GM12878 (cell line): Measurements from ENCODE around the gene KIAA1217. TPM values are rescaled to one million over a fixed set of nuclear protein-coding genes. Genes with fewer than 3 reads are reported as not detected.

ENCODE experiments used
- ASH2L ChIP-seq: fragments of 300-600, 200-600 bp; sonication (generic); IDR thresholded peaks from 2 replicates; pipeline ENCODE4 v1.6.1; 2017; ENCODE audit warnings: low read depth, mild to moderate bottlenecking, borderline replicate concordance
- BACH1 ChIP-seq: fragments of 450-650 bp; IDR thresholded peaks from 2 replicates; pipeline ENCODE4 v1.6.1; 2017; ENCODE audit warnings: mild to moderate bottlenecking, borderline replicate concordance
- BCL11A ChIP-seq: IDR thresholded peaks from 2 replicates; pipeline ENCODE4 v1.6.1; 2011; ENCODE audit warnings: low read depth, low read length
- CBFB ChIP-seq: IDR thresholded peaks from 2 replicates; pipeline ENCODE4 v1.6.1; 2016; ENCODE audit warnings: antibody characterized with exemption, low read depth
- CBX3 ChIP-seq: fragments of 200-600 bp; sonication (generic); IDR thresholded peaks from 2 replicates; pipeline ENCODE4 v1.6.1; 2016; ENCODE audit warnings: low read depth, borderline replicate concordance
- HCFC1 ChIP-seq: fragments of 150-350 bp; IDR thresholded peaks from 2 replicates; pipeline ENCODE4 v1.6.1; 2014; ENCODE audit warnings: low read length
- IKZF1 ChIP-seq: fragments of 450-650 bp; conservative IDR thresholded peaks from 2 replicates; pipeline ENCODE4 v1.6.1; 2017; ENCODE audit warnings: antibody characterized with exemption, mild to moderate bottlenecking
- IKZF2 ChIP-seq, 2 experiments: fragments of 450-650 bp; IDR thresholded peaks; 2 replicates each; pipeline ENCODE4 v1.6.1; 2017; ENCODE audit warnings: mild to moderate bottlenecking in 2 of 2, moderate library complexity in 2 of 2
- JUNB ChIP-seq: IDR thresholded peaks from 2 replicates; pipeline ENCODE4 v1.6.1; 2016; ENCODE audit warnings: antibody characterized with exemption, mild to moderate bottlenecking
- KAT2A ChIP-seq: conservative IDR thresholded peaks from 2 replicates; pipeline ENCODE4 v1.6.1; 2011; ENCODE audit warnings: low read depth, low read length; ENCODE audit not compliant: control insufficient read depth
- MEF2A ChIP-seq: IDR thresholded peaks from 2 replicates; pipeline ENCODE4 v1.6.1; 2011; ENCODE audit warnings: low read depth, mild to moderate bottlenecking, low read length, moderate library complexity; ENCODE audit not compliant: insufficient read depth
- MTA2 ChIP-seq: fragments of 450-650 bp; IDR thresholded peaks from 2 replicates; pipeline ENCODE4 v1.6.1; 2016; ENCODE audit warnings: low read depth, mild to moderate bottlenecking, moderate library complexity
- NR2F1 ChIP-seq: fragments of 450-650 bp; conservative IDR thresholded peaks from 2 replicates; pipeline ENCODE4 v1.6.1; 2017; ENCODE audit warnings: mild to moderate bottlenecking
- RUNX3 ChIP-seq: IDR thresholded peaks from 2 replicates; pipeline ENCODE4 v1.6.1; 2012; ENCODE audit warnings: low read length, inconsistent platforms
- SMAD5 ChIP-seq: IDR thresholded peaks from 2 replicates; pipeline ENCODE4 v1.6.1; 2016; ENCODE audit warnings: antibody characterized with exemption, low read depth
- SUZ12 ChIP-seq: fragments of 200-600 bp; sonication (generic); IDR thresholded peaks from one replicate; pipeline ENCODE4 v1.6.1; 2018; ENCODE audit warnings: antibody characterized with exemption, mild to moderate bottlenecking; ENCODE audit not compliant: unreplicated experiment
- TCF7 ChIP-seq: IDR thresholded peaks from 2 replicates; pipeline ENCODE4 v1.6.1; 2014; ENCODE audit warnings: antibody characterized with exemption, borderline replicate concordance
- polyA plus RNA-seq, 11 experiments: library from polyadenylated mRNA; depleted of rRNA in 4 of 11; unstranded in 6 of 11; stranded (reverse) in 5 of 11; fragments of >200 nt; fragmentation: Nextera tagmentation in 4 of 11; fragmentation: Illumina TruSeq in 1 of 11; extraction: Ambion mirVana in 4 of 11; extraction: Trizol in 1 of 11; gene quantifications; 1 replicate in 1 of 11; 2 replicates in 10 of 11; pipeline versions ENCODE4 v1.2.1 to v1.2.3, GENCODE V29; 2011 to 2016; ENCODE audit warnings: inconsistent platforms in 2 of 11, missing spikeins in 2 of 11, low read depth in 1 of 11
- total RNA-seq, 4 experiments: library from RNA; depleted of rRNA in 3 of 4; stranded (reverse); fragments of >200 nt in 3 of 4; fragmentation: Illumina TruSeq in 1 of 4; extraction: Trizol in 1 of 4; gene quantifications; 2 replicates each; pipeline versions ENCODE4 v1.2.1 to v1.2.3, GENCODE V29; 2013 to 2021
- TF ChIP-seq, protein P1 (sequence below): fragments of 450-650 bp; IDR thresholded peaks from 2 replicates; pipeline ENCODE4 v1.6.1; 2017; ENCODE audit warnings: mild to moderate bottlenecking, moderate library complexity
- TF ChIP-seq, protein P2 (sequence below): IDR thresholded peaks from 2 replicates; pipeline ENCODE4 v1.6.1; 2012; ENCODE audit warnings: low read depth, low read length, improper control_type of control experiment
- TF ChIP-seq, protein P3 (sequence below): IDR thresholded peaks from 2 replicates; pipeline ENCODE4 v1.6.1; 2012; ENCODE audit warnings: improper control_type of control experiment, low read depth, low read length; ENCODE audit not compliant: insufficient replicate concordance

The KIAA1217 gene
- total and polyA plus RNA-seq, 10 of the 15 experiments (the other 5 are each of a cell fraction or from before 2014, with no cell fraction given), result 0.57 to 3.8 (median 2.1) TPM

DNA sequence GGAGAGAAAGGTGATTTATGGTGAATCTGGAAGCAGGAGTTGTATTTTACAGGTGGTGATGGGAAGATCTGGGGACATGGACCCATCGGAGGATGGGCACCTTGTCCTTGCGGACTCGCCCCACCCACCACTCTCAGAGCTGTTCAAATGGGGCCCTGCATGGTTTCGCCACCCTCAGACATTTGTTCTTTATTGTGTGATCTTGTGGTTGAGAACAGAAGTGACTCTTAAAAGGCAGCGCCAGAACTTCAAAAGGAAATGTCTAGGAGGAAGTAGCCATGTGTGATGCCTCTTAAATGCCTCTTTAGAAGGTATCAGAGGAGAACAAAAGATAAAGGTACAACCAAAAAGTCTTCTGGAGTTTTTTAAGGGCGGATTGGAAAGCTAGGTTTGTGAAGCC lies 205.7 kb downstream of the KIAA1217 start (continued):
- TF ChIP-seq, protein P1, sequence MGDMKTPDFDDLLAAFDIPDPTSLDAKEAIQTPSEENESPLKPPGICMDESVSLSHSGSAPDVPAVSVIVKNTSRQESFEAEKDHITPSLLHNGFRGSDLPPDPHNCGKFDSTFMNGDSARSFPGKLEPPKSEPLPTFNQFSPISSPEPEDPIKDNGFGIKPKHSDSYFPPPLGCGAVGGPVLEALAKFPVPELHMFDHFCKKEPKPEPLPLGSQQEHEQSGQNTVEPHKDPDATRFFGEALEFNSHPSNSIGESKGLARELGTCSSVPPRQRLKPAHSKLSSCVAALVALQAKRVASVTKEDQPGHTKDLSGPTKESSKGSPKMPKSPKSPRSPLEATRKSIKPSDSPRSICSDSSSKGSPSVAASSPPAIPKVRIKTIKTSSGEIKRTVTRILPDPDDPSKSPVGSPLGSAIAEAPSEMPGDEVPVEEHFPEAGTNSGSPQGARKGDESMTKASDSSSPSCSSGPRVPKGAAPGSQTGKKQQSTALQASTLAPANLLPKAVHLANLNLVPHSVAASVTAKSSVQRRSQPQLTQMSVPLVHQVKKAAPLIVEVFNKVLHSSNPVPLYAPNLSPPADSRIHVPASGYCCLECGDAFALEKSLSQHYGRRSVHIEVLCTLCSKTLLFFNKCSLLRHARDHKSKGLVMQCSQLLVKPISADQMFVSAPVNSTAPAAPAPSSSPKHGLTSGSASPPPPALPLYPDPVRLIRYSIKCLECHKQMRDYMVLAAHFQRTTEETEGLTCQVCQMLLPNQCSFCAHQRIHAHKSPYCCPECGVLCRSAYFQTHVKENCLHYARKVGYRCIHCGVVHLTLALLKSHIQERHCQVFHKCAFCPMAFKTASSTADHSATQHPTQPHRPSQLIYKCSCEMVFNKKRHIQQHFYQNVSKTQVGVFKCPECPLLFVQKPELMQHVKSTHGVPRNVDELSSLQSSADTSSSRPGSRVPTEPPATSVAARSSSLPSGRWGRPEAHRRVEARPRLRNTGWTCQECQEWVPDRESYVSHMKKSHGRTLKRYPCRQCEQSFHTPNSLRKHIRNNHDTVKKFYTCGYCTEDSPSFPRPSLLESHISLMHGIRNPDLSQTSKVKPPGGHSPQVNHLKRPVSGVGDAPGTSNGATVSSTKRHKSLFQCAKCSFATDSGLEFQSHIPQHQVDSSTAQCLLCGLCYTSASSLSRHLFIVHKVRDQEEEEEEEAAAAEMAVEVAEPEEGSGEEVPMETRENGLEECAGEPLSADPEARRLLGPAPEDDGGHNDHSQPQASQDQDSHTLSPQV, result no peak
- TF ChIP-seq SUZ12 (no peak), NR2F1 (no peak), TCF7 (peak; percentile 68), CBFB (no peak), JUNB (no peak), BCL11A (no peak), MTA2 (peak; percentile 36), IKZF2 (IDR thresholded peaks at IDR 0.05) (peak; percentile 19 to 37; a peak in 2 of 4 replicates), SMAD5 (no peak), MEF2A (no peak), IKZF1 (peak; percentile 46; the same call in 1 of the 2 replicates), RUNX3 (peak; percentile 80), CBX3 (no peak), BACH1 (no peak), ASH2L (no peak), HCFC1 (no peak), KAT2A (no peak)
- TF ChIP-seq, protein P2, sequence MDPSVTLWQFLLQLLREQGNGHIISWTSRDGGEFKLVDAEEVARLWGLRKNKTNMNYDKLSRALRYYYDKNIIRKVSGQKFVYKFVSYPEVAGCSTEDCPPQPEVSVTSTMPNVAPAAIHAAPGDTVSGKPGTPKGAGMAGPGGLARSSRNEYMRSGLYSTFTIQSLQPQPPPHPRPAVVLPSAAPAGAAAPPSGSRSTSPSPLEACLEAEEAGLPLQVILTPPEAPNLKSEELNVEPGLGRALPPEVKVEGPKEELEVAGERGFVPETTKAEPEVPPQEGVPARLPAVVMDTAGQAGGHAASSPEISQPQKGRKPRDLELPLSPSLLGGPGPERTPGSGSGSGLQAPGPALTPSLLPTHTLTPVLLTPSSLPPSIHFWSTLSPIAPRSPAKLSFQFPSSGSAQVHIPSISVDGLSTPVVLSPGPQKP, result no peak
- TF ChIP-seq, protein P3, sequence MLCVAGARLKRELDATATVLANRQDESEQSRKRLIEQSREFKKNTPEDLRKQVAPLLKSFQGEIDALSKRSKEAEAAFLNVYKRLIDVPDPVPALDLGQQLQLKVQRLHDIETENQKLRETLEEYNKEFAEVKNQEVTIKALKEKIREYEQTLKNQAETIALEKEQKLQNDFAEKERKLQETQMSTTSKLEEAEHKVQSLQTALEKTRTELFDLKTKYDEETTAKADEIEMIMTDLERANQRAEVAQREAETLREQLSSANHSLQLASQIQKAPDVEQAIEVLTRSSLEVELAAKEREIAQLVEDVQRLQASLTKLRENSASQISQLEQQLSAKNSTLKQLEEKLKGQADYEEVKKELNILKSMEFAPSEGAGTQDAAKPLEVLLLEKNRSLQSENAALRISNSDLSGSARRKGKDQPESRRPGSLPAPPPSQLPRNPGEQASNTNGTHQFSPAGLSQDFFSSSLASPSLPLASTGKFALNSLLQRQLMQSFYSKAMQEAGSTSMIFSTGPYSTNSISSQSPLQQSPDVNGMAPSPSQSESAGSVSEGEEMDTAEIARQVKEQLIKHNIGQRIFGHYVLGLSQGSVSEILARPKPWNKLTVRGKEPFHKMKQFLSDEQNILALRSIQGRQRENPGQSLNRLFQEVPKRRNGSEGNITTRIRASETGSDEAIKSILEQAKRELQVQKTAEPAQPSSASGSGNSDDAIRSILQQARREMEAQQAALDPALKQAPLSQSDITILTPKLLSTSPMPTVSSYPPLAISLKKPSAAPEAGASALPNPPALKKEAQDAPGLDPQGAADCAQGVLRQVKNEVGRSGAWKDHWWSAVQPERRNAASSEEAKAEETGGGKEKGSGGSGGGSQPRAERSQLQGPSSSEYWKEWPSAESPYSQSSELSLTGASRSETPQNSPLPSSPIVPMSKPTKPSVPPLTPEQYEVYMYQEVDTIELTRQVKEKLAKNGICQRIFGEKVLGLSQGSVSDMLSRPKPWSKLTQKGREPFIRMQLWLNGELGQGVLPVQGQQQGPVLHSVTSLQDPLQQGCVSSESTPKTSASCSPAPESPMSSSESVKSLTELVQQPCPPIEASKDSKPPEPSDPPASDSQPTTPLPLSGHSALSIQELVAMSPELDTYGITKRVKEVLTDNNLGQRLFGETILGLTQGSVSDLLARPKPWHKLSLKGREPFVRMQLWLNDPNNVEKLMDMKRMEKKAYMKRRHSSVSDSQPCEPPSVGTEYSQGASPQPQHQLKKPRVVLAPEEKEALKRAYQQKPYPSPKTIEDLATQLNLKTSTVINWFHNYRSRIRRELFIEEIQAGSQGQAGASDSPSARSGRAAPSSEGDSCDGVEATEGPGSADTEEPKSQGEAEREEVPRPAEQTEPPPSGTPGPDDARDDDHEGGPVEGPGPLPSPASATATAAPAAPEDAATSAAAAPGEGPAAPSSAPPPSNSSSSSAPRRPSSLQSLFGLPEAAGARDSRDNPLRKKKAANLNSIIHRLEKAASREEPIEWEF, result no peak
